ENCODE measurements around the gene MAP2K3. TPM values are rescaled to one million over a fixed set of nuclear protein-coding genes. Genes with fewer than 3 reads are reported as not detected.

Gene MAP2K3
- total and polyA plus RNA-seq, 2 experiments from 2014 or later: 42.6 to 119 TPM

- Histone ChIP-seq H3K4me3 (no peak overlapping the region), H2AFZ (no peak overlapping the region), H3K9ac (0 out of 2 replicates have a peak overlapping the region, but pooled peaks have one; percentile 25), H3K4me1 (ENCODE audit: insufficient read depth) (peaks cover 4% of the 10 kb centered on the region; the same call in 1 of the 2 replicates), H3K27me3 (replicated peaks; ENCODE audit: insufficient read depth) (no peaks in the 10 kb centered on the region), H4K20me1 (ENCODE audit: insufficient read depth) (peaks cover 8% of the 10 kb centered on the region; the same call in 1 of the 2 replicates), H3F3A (ENCODE audit: insufficient read depth) (no peaks in the 10 kb centered on the region), H3K9me2 (ENCODE audit: insufficient read depth) (no peaks in the 10 kb centered on the region), H3K27ac (no peak overlapping the region), H3K9me3 (ENCODE audit: low read depth) (no peaks in the 10 kb centered on the region), H3K36me3 (ENCODE audit: low read depth) (peaks cover 18% of the 10 kb centered on the region), H3K79me2 (ENCODE audit: insufficient read depth) (peaks cover 95% of the 10 kb centered on the region), H3K4me2 (ENCODE audit: unreplicated experiment) (no peak overlapping the region)
- DNase-seq: peak; percentile 1
- in situ Hi-C loops (cut with MboI): no loop called here
- TF ChIP-seq EZH2phosphoT487 (IDR thresholded peaks at IDR 0.05; ENCODE audit: insufficient read depth, low read depth) (no peak), EZH2 (IDR thresholded peaks at IDR 0.05; ENCODE audit: insufficient read depth, poor library complexity, severe bottlenecking) (no peak)
- 67 to 68% methylated on average over 22 of the region's 22 CpGs for WGBS, 2 experiments (ENCODE audit: low coverage in 1 of 2, low lambda C conversion rate in 2 of 2, missing lambda C conversion rate in 2 of 2)
Measured at GRCh38 chr17:21298056-21298982, 13.8 kb downstream of the MAP2K3 start.

GRCh38 chr17:21298983-21299519, 14.5 kb downstream of the MAP2K3 start:
- no peaks in the 10 kb centered on the region for H3K27me3 ChIP-seq (replicated peaks; ENCODE audit: insufficient read depth)
- 47 to 54% methylated on average over 13 of the region's 13 CpGs for WGBS, 2 experiments (ENCODE audit: low coverage in 1 of 2, low lambda C conversion rate in 2 of 2, missing lambda C conversion rate in 2 of 2)
- peaks cover 94% of the 10 kb centered on the region for H3K79me2 ChIP-seq (ENCODE audit: insufficient read depth)
- H3F3A ChIP-seq (ENCODE audit: insufficient read depth): no peaks in the 10 kb centered on the region
- no peaks in the 10 kb centered on the region for H3K9me3 ChIP-seq (ENCODE audit: low read depth)
- H2AFZ ChIP-seq: no peak overlapping the region
- TF ChIP-seq EZH2phosphoT487 (IDR thresholded peaks at IDR 0.05; ENCODE audit: insufficient read depth, low read depth): no peak
- no peak for TF ChIP-seq EZH2 (IDR thresholded peaks at IDR 0.05; ENCODE audit: insufficient read depth, poor library complexity, severe bottlenecking)
- no peak overlapping the region for H3K27ac ChIP-seq
- no peaks in the 10 kb centered on the region for H3K9me2 ChIP-seq (ENCODE audit: insufficient read depth)
- peaks cover 4% of the 10 kb centered on the region; the same call in 1 of the 2 replicates for H3K4me1 ChIP-seq (ENCODE audit: insufficient read depth)
- no peak overlapping the region for H3K4me3 ChIP-seq
- H3K4me2 ChIP-seq (ENCODE audit: unreplicated experiment): no peak overlapping the region
- peaks cover 18% of the 10 kb centered on the region for H3K36me3 ChIP-seq (ENCODE audit: low read depth)
- no peak overlapping the region for H3K9ac ChIP-seq
- H4K20me1 ChIP-seq (ENCODE audit: insufficient read depth): peaks cover 8% of the 10 kb centered on the region; the same call in 1 of the 2 replicates
- DNase-seq: peak; percentile 1
- in situ Hi-C loops (cut with MboI): no loop called here

GRCh38 chr17:21299981-21300600, 15.6 kb downstream of the MAP2K3 start:
- no peak for DNase-seq
- H3F3A ChIP-seq (ENCODE audit: insufficient read depth): no peaks in the 10 kb centered on the region
- no peak overlapping the region for H3K4me2 ChIP-seq (ENCODE audit: unreplicated experiment)
- peaks cover 18% of the 10 kb centered on the region for H3K36me3 ChIP-seq (ENCODE audit: low read depth)
- no peaks in the 10 kb centered on the region for H3K9me2 ChIP-seq (ENCODE audit: insufficient read depth)
- no peaks in the 10 kb centered on the region for H3K27me3 ChIP-seq (replicated peaks; ENCODE audit: insufficient read depth)
- no peak overlapping the region for H3K27ac ChIP-seq
- H3K79me2 ChIP-seq (ENCODE audit: insufficient read depth): peaks cover 84% of the 10 kb centered on the region
- WGBS, 2 experiments (ENCODE audit: low coverage in 1 of 2, low lambda C conversion rate in 2 of 2, missing lambda C conversion rate in 2 of 2): 48 to 58% methylated on average over 7 of the region's 7 CpGs
- no peak overlapping the region for H2AFZ ChIP-seq
- H3K9ac ChIP-seq: no peak overlapping the region
- TF ChIP-seq EZH2phosphoT487 (IDR thresholded peaks at IDR 0.05; ENCODE audit: insufficient read depth, low read depth) (no peak), EZH2 (IDR thresholded peaks at IDR 0.05; ENCODE audit: insufficient read depth, poor library complexity, severe bottlenecking) (no peak)
- no peaks in the 10 kb centered on the region for H3K9me3 ChIP-seq (ENCODE audit: low read depth)
- no peak overlapping the region for H3K4me3 ChIP-seq
- in situ Hi-C loops (cut with MboI): loop anchor here (25.0 kb wide), 1 partner anchor 462 kb away; no protein-coding TSS in a partner anchor
- 0 out of 2 replicates have a peak, but pooled peaks cover under 1% of the 10 kb centered on the region for H4K20me1 ChIP-seq (ENCODE audit: insufficient read depth)
- peaks cover 4% of the 10 kb centered on the region; the same call in 1 of the 2 replicates for H3K4me1 ChIP-seq (ENCODE audit: insufficient read depth)

Measured in GM23248 (cell line).